ENCODE data around the gene KSR2.

Gene KSR2

GRCh38 chr12:117456076-117456475 lies 512.7 kb downstream of the KSR2 start:
- Histone ChIP-seq H3K4me1 (ENCODE audit: insufficient read depth, insufficient read length) (no peaks in the 10 kb centered on the region), H3K4me3 (ENCODE audit: insufficient read length, low read depth) (no peak overlapping the region), H3K27me3 (ENCODE audit: insufficient read depth, insufficient read length) (no peaks in the 10 kb centered on the region), H3K36me3 (ENCODE audit: insufficient read depth, insufficient read length, low read length) (no peaks in the 10 kb centered on the region), H3K9ac (ENCODE audit: insufficient read length, low read depth) (no peak overlapping the region), H3K9me3 (ENCODE audit: insufficient read depth, low read length) (no peaks in the 10 kb centered on the region; the same call in 1 of the 2 replicates)
- TF ChIP-seq SUZ12 (IDR thresholded peaks at IDR 0.05; ENCODE audit: extremely low read depth, insufficient read depth, insufficient read length) (no peak), YY1 (IDR thresholded peaks at IDR 0.05; ENCODE audit: insufficient read depth, insufficient read length) (no peak), ZNF274 (IDR thresholded peaks at IDR 0.05; ENCODE audit: low read depth, low read length) (no peak)
- DNase-seq (ENCODE audit: low read depth, low spot score) = no peak

- no peak overlapping the region for H3K4me3 ChIP-seq (ENCODE audit: insufficient read length, low read depth)
- no peaks in the 10 kb centered on the region; the same call in 1 of the 2 replicates for H3K9me3 ChIP-seq (ENCODE audit: insufficient read depth, low read length)
- TF ChIP-seq SUZ12 (IDR thresholded peaks at IDR 0.05; ENCODE audit: extremely low read depth, insufficient read depth, insufficient read length) (no peak), YY1 (IDR thresholded peaks at IDR 0.05; ENCODE audit: insufficient read depth, insufficient read length) (no peak), ZNF274 (IDR thresholded peaks at IDR 0.05; ENCODE audit: low read depth, low read length) (no peak)
- peaks cover 3% of the 10 kb centered on the region for H3K4me1 ChIP-seq (ENCODE audit: insufficient read depth, insufficient read length)
- H3K9ac ChIP-seq (ENCODE audit: insufficient read length, low read depth) = no peak overlapping the region
- no peaks in the 10 kb centered on the region for H3K36me3 ChIP-seq (ENCODE audit: insufficient read depth, insufficient read length, low read length)
- DNase-seq (ENCODE audit: low read depth, low spot score) = no peak
- no peaks in the 10 kb centered on the region for H3K27me3 ChIP-seq (ENCODE audit: insufficient read depth, insufficient read length)
Measured at GRCh38 chr12:117453961-117454360, 514.8 kb downstream of the KSR2 start.

GRCh38 chr12:117452112-117452511 lies 516.7 kb downstream of the KSR2 start:
- TF ChIP-seq ZNF274 (IDR thresholded peaks at IDR 0.05; ENCODE audit: low read depth, low read length) (no peak), SUZ12 (IDR thresholded peaks at IDR 0.05; ENCODE audit: extremely low read depth, insufficient read depth, insufficient read length) (no peak), YY1 (IDR thresholded peaks at IDR 0.05; ENCODE audit: insufficient read depth, insufficient read length) (no peak)
- Histone ChIP-seq H3K4me1 (ENCODE audit: insufficient read depth, insufficient read length) (peaks cover 3% of the 10 kb centered on the region), H3K27me3 (ENCODE audit: insufficient read depth, insufficient read length) (no peaks in the 10 kb centered on the region), H3K9me3 (ENCODE audit: insufficient read depth, low read length) (no peaks in the 10 kb centered on the region; the same call in 1 of the 2 replicates), H3K4me3 (ENCODE audit: insufficient read length, low read depth) (no peak overlapping the region), H3K9ac (ENCODE audit: insufficient read length, low read depth) (no peak overlapping the region), H3K36me3 (ENCODE audit: insufficient read depth, insufficient read length, low read length) (no peaks in the 10 kb centered on the region)
- no peak for DNase-seq (ENCODE audit: low read depth, low spot score)

- Histone ChIP-seq H3K4me1 (ENCODE audit: insufficient read depth, insufficient read length) (peaks cover 3% of the 10 kb centered on the region), H3K9me3 (ENCODE audit: insufficient read depth, low read length) (no peaks in the 10 kb centered on the region; the same call in 1 of the 2 replicates), H3K9ac (ENCODE audit: insufficient read length, low read depth) (no peak overlapping the region), H3K36me3 (ENCODE audit: insufficient read depth, insufficient read length, low read length) (no peaks in the 10 kb centered on the region), H3K4me3 (ENCODE audit: insufficient read length, low read depth) (no peak overlapping the region), H3K27me3 (ENCODE audit: insufficient read depth, insufficient read length) (no peaks in the 10 kb centered on the region)
- DNase-seq (ENCODE audit: low read depth, low spot score) = no peak
- TF ChIP-seq SUZ12 (IDR thresholded peaks at IDR 0.05; ENCODE audit: extremely low read depth, insufficient read depth, insufficient read length) = no peak
- TF ChIP-seq ZNF274 (IDR thresholded peaks at IDR 0.05; ENCODE audit: low read depth, low read length) = no peak
- TF ChIP-seq YY1 (IDR thresholded peaks at IDR 0.05; ENCODE audit: insufficient read depth, insufficient read length) = no peak
Measured at GRCh38 chr12:117450209-117450608, 518.6 kb downstream of the KSR2 start.

- Histone ChIP-seq H3K4me3 (ENCODE audit: insufficient read length, low read depth) (no peak overlapping the region), H3K9ac (ENCODE audit: insufficient read length, low read depth) (no peak overlapping the region), H3K9me3 (ENCODE audit: insufficient read depth, low read length) (no peaks in the 10 kb centered on the region; the same call in 1 of the 2 replicates), H3K36me3 (ENCODE audit: insufficient read depth, insufficient read length, low read length) (no peaks in the 10 kb centered on the region), H3K27me3 (ENCODE audit: insufficient read depth, insufficient read length) (no peaks in the 10 kb centered on the region), H3K4me1 (ENCODE audit: insufficient read depth, insufficient read length) (peaks cover 3% of the 10 kb centered on the region)
- no peak for DNase-seq (ENCODE audit: low read depth, low spot score)
- TF ChIP-seq YY1 (IDR thresholded peaks at IDR 0.05; ENCODE audit: insufficient read depth, insufficient read length) = no peak
- TF ChIP-seq SUZ12 (IDR thresholded peaks at IDR 0.05; ENCODE audit: extremely low read depth, insufficient read depth, insufficient read length) = no peak
- TF ChIP-seq ZNF274 (IDR thresholded peaks at IDR 0.05; ENCODE audit: low read depth, low read length) = no peak
Measured at GRCh38 chr12:117447665-117448366, 521.0 kb downstream of the KSR2 start.

GRCh38 chr12:117444781-117445180 lies 524.0 kb downstream of the KSR2 start:
- no peaks in the 10 kb centered on the region for H3K36me3 ChIP-seq (ENCODE audit: insufficient read depth, insufficient read length, low read length)
- no peak for DNase-seq (ENCODE audit: low read depth, low spot score)
- H3K4me1 ChIP-seq (ENCODE audit: insufficient read depth, insufficient read length) = no peaks in the 10 kb centered on the region
- no peak for TF ChIP-seq ZNF274 (IDR thresholded peaks at IDR 0.05; ENCODE audit: low read depth, low read length)
- TF ChIP-seq YY1 (IDR thresholded peaks at IDR 0.05; ENCODE audit: insufficient read depth, insufficient read length) = no peak
- TF ChIP-seq SUZ12 (IDR thresholded peaks at IDR 0.05; ENCODE audit: extremely low read depth, insufficient read depth, insufficient read length) = no peak
- no peak overlapping the region for H3K4me3 ChIP-seq (ENCODE audit: insufficient read length, low read depth)
- no peak overlapping the region for H3K9ac ChIP-seq (ENCODE audit: insufficient read length, low read depth)
- no peaks in the 10 kb centered on the region for H3K27me3 ChIP-seq (ENCODE audit: insufficient read depth, insufficient read length)
- H3K9me3 ChIP-seq (ENCODE audit: insufficient read depth, low read length) = no peaks in the 10 kb centered on the region

GRCh38 chr12:117441751-117442150 lies 527.0 kb downstream of the KSR2 start:
- no peak for DNase-seq (ENCODE audit: low read depth, low spot score)
- Histone ChIP-seq H3K4me3 (ENCODE audit: insufficient read length, low read depth) (no peak overlapping the region), H3K4me1 (ENCODE audit: insufficient read depth, insufficient read length) (peaks cover 3% of the 10 kb centered on the region), H3K9ac (ENCODE audit: insufficient read length, low read depth) (no peak overlapping the region), H3K27me3 (ENCODE audit: insufficient read depth, insufficient read length) (no peaks in the 10 kb centered on the region), H3K9me3 (ENCODE audit: insufficient read depth, low read length) (no peaks in the 10 kb centered on the region), H3K36me3 (ENCODE audit: insufficient read depth, insufficient read length, low read length) (no peaks in the 10 kb centered on the region)
- TF ChIP-seq YY1 (IDR thresholded peaks at IDR 0.05; ENCODE audit: insufficient read depth, insufficient read length) = no peak
- no peak for TF ChIP-seq SUZ12 (IDR thresholded peaks at IDR 0.05; ENCODE audit: extremely low read depth, insufficient read depth, insufficient read length)
- no peak for TF ChIP-seq ZNF274 (IDR thresholded peaks at IDR 0.05; ENCODE audit: low read depth, low read length)
